NCI-H2196 treated with DMSO at 0.1 percent for 48 hours (cell line): ENCODE results near the gene TIMP3.
"Not testable (repeated sequence)": the region's sequence is repeated elsewhere in the genome, so short reads cannot be mapped to it uniquely, and the experiment has no call there.

Experiments
- DNase-seq: peaks from one replicate; lab custom pipeline; 2025; ENCODE audit not compliant: unreplicated experiment; lab: John Stamatoyannopoulos, UW

TIMP3 gene

GRCh38 chr22:32801537-32802236, at the start of gene TIMP3:
TIMP3 (plus strand) TSS chr22:32801705; CDS start chr22:32802002, 297 bp downstream.
- DNase-seq: no peak

DNA sequence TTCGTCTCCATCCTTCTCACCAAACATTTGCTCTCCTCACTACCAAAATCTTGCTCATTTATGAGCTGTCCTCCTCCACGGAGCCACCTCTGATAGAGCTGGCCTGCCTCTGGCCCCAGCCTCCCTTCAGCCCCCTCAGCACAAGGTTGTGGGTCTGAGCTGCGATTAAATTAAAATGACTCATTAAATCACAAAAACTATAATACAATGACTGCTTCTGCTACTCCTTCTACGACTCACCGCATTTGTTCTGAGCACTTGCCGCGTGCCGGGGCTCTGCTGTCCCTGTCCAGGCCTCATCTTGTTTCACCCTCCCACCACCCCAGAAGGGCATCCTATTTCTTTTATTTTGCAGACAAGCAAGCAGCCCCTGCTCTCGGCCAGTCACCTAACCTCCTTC, 49.2 kb upstream of the TIMP3 start:
- DNase-seq: no peak

GRCh38 chr22:32752816-32753520, 48.5 kb upstream of the TIMP3 start:
- no peak for DNase-seq

DNA sequence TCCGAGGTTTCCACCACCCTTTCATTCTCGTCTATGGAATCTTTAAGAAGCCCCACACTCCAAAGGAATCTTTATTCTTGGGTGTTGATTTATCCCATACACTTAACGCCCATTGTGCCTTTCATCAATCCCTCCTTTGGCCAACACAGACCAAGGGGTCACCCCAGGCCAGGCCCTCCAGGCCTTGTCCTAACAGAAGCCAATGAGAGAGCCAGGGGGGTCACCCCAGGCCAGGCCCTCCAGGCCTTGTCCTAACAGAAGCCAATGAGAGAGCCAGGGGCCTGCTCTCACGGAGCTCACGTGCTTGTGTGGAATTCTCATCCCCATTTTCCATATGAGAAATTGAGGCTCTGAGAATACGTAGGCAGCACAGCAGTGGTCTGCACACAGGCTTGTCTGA, 47.9 kb upstream of the TIMP3 start:
- no peak for DNase-seq

GRCh38 chr22:32754413-32755041, 47.0 kb upstream of the TIMP3 start:
- DNase-seq: no peak

DNA sequence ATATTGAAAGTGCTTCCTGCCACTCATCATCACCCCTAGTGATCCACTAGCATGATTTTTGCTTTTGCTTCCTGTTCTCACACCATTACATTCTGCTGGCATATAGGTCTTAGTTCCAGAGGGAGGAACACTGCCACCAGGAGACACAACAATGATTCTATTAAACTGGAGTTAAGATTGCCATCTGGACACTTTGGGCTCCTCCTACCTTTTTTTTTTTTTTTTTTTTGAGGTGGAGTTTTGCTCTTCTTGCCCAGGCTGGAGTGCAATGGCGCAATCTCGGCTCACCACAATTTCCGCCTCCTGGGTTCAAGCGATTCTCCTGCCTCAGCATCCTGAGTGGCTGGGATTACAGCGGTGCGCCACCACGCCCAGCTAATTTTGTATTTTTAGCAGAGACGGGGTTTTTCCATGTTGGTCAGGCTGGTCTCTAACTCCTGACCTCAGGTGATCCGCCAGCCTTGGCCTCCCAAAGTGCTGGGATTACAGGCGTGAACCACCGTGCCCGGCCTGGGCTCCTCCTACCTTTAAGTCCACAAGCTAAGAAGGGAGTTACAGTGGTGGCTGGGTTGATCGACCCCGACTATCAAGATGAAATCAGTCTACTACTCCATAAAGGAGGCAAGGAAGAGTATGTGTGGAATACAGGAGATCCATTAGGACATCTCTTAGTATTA, 44.3 kb upstream of the TIMP3 start:
- not testable (repeated sequence) for DNase-seq

DNA sequence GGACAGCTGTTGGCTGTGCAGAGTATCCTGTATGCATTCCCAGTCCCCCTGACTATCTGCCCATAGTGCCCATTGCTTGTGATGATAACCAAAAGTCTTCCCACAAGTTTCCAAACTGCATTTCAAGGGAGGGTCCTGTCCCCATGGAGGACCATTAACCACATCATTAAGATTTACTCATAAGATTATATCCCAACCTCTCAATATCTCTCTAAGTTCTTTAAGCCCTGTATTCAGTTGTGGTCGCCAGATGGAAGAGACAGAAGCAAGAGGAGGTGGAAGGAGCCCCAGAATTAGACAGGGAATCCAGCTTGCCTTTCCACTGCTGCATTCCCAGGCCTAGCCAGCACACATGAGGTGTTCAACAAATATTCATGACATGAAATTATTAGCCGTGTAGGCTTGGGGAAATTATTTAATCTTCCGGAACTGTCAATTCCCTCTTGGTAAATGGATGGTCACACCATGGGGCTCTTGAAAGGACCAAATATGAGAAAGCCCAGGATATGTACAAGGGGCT, 42.6 kb upstream of the TIMP3 start:
- DNase-seq: no peak

DNA sequence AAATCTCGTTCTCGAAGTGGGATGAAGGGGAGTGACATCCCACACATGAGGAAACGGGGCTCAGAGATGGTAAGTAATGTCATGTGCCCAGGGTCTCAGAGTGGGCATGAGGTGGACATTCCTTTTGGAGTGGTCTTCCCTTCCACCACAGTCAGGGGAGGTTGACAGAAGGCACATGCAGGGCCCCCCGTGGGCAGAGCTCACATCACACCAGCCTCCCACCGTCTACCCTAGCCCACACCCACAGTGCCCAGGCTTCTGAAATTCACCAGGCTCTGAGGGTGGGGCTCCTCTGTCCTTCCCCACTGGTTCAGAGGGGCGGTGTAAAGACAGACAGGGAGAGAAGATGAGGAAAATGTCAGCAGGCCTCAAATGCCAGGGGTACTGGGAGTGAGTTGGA, 41.1 kb upstream of the TIMP3 start:
- no peak for DNase-seq

GRCh38 chr22:32760815-32761214, 40.7 kb upstream of the TIMP3 start:
- DNase-seq: no peak

DNA sequence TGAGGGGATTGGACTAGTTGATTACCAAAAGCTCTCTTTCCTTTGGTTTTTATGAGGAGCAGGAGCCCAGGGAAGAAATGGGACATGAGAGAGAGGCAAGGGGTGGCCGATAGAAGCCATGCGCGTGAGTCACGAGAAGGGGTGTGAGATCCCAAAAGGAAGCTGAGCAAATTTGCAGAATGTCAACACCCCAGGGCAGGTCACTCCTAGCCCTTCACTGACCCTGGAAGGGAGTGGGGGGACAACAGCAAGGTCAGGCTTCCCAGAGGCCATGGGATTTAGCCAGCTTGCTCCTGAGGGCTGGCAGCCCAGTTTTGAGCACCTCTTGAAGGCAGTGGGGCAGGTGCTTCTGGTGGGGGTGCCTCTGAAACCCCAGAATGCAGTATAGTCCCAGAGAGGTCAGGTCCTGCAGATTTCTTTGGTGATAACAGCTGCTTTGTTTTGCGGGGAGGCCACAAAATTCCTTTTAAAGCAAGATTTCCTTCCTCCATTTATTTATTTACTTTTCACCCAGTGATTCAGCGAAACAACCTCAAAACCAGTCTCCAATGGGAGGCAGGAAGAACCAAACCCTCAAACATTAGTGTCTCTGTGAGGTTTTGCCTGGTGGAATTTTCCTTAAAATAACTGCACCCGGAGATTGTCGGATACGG, 40.1 kb upstream of the TIMP3 start:
- no peak for DNase-seq

- no peak for DNase-seq
Observed at GRCh38 chr22:32764330-32765131, 37.0 kb upstream of the TIMP3 start.

DNA sequence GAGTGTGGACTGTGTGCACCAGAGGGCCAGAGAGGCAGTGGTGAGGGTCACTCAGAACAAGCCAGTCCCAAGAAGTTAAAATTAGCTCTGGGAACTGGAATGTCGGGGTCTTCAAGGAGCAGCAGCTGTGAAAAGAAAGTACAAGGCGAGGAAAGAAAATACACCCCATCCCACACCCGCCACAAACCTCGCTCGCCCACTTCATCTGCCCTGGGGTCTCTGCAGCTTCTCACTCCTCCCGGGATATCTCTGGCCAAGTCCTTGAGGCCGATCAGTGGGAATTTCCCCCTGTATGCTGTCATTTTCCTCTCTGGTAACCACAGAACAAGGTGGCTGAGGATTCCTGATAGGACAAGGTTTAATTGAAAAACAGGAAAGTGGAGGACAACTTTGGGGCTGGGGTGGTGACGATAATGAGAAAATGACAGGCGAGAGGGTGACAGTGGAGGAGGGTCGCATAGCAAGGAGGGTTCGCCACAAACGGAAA, 36.3 kb upstream of the TIMP3 start:
- no peak for DNase-seq

GRCh38 chr22:32771756-32772155, 29.7 kb upstream of the TIMP3 start:
- DNase-seq: no peak

DNA sequence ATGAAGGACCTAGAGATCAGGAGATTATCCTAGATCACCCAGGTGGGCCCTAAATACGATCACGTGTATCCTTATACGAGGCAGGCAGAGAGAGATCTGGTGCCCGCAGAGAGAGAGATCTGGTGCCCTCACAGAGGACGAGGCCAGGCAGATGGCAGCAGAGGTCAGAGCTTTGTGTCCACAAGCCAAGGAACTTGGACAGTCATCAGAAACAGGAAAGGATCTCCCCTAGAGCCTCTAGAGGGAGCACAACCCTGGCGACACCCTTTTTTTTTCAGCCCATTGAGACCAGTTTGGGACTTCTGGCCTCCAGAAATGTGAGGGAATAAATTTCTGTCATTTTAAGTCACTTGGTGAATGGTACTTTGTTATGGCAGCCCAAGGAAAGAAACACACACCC, 25.5 kb upstream of the TIMP3 start:
- DNase-seq: no peak

- no peak for DNase-seq
Observed at GRCh38 chr22:32776397-32776796, 25.1 kb upstream of the TIMP3 start.

DNA sequence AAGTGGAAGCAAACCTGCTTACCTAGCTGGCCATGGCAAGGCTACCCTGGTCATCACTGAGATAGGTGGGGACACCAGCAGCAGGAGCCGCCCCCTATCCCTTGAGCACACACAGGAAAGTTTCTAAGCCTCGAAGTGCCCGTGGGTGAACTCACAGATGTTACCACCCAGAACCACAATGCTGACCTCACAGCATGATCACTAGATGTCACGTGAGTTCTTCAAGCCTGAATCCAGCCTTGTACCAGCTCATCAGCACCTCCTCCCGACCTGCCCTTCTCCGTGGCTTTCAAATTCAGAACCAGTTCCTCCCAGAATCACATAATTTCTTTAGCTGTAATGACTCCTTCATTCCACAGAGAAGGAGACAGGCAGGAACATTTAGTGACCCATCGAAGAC, 24.7 kb upstream of the TIMP3 start:
- DNase-seq: no peak

DNA sequence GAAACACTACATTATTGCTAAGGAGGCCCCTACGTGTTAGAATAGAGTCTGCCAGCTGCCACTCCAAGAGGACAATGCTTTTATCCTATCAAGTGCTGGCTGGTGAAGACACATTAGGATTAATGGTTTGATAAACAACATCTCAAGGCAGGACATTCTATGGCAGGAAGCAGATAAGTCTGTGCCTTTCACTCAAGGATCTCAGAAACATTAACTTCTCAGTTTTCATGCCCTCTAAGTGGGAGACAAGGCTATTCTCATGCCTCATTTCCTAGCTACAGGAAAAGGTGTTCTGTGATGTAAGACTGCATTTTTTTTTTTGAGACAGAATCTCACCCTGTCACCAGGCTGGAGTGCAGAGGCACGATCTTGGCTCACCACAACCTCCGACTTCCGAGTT, 23.5 kb upstream of the TIMP3 start:
- no peak for DNase-seq

DNA sequence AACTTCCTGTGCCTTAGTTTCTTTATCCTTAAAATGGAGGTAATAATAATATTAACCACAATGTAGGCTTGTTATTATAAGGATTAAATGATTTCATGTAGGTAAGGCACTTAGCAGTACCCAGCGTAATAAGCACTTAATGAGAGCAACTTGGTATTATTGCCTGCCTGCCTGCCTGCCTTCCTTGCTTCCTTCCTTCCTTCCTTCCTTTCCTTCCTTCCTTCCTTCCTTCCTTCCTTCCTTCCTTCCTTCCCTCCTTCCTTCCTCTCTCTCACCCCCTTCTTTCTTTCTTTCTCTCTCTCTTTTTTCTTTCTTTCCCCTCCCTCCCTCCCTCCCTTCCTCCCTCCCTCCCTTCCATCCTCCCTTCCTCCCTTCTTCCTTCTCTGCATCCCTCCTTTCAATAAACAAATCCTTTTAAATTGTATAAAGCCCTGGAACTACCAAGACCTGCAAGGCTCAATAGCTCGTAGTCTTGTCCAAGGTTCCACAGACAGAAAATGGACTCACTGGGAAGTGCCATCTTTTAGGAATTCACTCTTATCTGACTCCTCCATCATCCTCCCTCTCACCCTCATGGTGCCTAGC, 20.7 kb upstream of the TIMP3 start:
- DNase-seq: no peak

DNA sequence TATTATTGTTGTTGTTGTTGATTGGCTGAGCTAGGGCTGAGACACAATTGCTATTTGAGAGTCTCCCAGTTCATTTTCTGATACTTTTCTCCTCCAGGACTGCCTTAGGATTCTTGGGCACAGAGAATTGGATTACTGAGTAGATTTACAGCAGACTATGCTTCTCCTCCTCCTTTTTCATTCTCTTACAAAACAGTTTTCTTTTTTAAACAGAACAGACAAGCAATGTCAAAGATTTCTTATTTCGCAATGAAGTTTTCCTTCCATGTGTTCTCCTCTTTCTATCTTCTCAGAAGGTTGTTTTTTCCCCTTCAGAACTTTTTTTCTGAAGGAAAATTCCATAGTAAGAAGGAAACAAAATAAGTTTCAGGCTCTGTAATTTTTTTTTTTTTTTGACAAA, 19.8 kb upstream of the TIMP3 start:
- no peak for DNase-seq
